Measurements from ENCODE around the gene NEUROD2.

Gene NEUROD2

DNA sequence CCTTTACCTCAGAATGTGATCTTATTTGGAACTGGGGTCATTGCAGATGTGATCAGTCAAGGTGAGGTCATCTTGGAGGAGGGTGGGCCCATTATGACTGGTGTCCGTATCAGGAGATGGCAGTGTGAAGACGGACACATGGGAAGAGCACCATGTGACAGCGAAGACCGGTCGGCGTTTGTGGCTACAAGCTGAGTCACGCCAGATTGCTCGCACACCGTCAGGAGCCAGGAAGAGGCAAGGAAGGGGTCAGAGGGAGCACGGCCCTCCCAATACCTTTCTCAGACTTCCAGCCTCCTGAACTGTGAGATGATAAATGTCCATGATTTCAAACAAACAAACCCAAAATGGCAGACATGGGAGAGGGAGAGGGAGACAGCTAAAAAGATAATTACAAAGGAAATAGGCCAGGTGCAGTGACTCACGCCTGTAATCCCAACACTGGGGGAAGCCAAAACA, 42.4 kb upstream of the NEUROD2 start:
- no peak for DNase-seq (ENCODE audit: low read depth)
- H3K4me3 ChIP-seq (ENCODE audit: low read depth, low read length) = no peak overlapping the region
- no peak for TF ChIP-seq CTCF (IDR thresholded peaks at IDR 0.05; ENCODE audit: insufficient read depth, low read depth, low read length, missing control alignments)

DNA sequence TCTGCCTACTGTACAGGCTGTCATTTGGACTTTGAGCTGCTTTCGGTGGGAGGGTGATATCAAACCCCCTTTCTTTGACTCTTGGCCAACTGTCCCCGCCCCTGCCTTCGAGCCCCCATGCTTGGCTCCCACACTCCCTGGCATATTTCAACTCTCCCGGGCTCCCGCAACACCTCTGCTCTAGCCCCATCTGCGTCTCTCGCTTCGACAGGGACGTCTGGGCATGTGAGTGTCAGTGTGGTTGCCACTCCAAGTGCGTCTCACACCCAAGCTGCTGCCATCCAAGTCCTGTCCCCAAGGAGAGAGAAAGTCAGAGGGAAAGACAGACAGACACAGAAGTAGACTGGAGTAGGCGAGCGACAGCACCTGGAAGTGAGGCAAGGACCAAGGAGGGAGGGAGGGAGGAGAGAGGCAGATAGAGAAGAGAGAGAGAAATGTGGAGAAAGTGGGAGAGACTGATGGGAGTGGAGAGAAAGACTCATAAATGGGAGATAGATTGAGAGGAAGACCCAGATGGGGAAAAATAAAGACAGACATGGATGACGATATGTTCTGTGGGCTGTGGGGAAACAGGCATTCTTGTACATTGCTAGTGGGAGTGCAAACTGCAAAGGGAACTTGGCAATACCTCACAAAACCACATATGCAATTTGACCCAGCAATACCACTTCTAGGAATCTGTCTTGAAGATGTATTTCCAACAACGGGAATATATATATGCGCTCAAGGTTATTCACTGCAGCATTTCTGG, 41.1 kb upstream of the NEUROD2 start:
- TF ChIP-seq CTCF (IDR thresholded peaks at IDR 0.05; ENCODE audit: insufficient read depth, low read depth, low read length, missing control alignments) = no peak

GRCh38 chr17:39647256-39647655, 39.5 kb upstream of the NEUROD2 start:
- H3K4me3 ChIP-seq (ENCODE audit: low read depth, low read length) = no peak overlapping the region
- TF ChIP-seq CTCF (IDR thresholded peaks at IDR 0.05; ENCODE audit: insufficient read depth, low read depth, low read length, missing control alignments) = no peak
- no peak for DNase-seq (ENCODE audit: low read depth)

More for the DNA sequence above, 41.1 kb upstream of the NEUROD2 start:
- no peak for DNase-seq (ENCODE audit: low read depth)
- no peak overlapping the region for H3K4me3 ChIP-seq (ENCODE audit: low read depth, low read length)

- TF ChIP-seq CTCF (IDR thresholded peaks at IDR 0.05; ENCODE audit: insufficient read depth, low read depth, low read length, missing control alignments) = no peak
- DNase-seq (ENCODE audit: low read depth) = no peak
- no peak overlapping the region for H3K4me3 ChIP-seq (ENCODE audit: low read depth, low read length)
Measured at GRCh38 chr17:39643271-39643670, 35.6 kb upstream of the NEUROD2 start.

- no peak for TF ChIP-seq CTCF (IDR thresholded peaks at IDR 0.05; ENCODE audit: insufficient read depth, low read depth, low read length, missing control alignments)
- H3K4me3 ChIP-seq (ENCODE audit: low read depth, low read length) = no peak overlapping the region
- DNase-seq (ENCODE audit: low read depth) = no peak
Measured at GRCh38 chr17:39642291-39643074, 34.8 kb upstream of the NEUROD2 start.

DNA sequence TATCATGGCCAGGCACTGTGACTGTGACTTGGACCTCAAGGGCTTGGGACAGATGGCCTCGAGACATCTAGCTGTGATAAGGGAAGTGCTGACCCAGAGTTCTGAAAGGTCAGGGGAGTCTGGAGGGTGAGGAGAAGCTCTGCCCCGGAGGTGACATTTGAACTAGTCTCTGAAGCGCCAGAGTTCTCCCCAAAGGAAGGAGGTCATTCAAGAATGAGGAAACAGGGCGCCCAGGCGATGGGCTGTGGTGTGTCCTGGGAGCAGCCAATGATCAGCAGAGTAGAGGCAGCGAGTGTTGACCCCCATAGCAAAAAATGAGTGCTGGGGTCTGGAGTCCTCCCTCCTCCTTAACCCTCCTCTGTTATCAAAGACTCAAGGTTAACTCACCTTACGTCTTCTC, 34.2 kb upstream of the NEUROD2 start:
- TF ChIP-seq CTCF (IDR thresholded peaks at IDR 0.05; ENCODE audit: insufficient read depth, low read depth, low read length, missing control alignments) = no peak
- H3K4me3 ChIP-seq (ENCODE audit: low read depth, low read length) = no peak overlapping the region
- no peak for DNase-seq (ENCODE audit: low read depth)

All from GM12865 (cell line).